SIG-M5 (cell line): ENCODE measurements around the gene PVALEF.

Experiments
- DNase-seq: peaks from one replicate; lab custom pipeline; 2025; lab: John Stamatoyannopoulos, UW

PVALEF gene

DNA sequence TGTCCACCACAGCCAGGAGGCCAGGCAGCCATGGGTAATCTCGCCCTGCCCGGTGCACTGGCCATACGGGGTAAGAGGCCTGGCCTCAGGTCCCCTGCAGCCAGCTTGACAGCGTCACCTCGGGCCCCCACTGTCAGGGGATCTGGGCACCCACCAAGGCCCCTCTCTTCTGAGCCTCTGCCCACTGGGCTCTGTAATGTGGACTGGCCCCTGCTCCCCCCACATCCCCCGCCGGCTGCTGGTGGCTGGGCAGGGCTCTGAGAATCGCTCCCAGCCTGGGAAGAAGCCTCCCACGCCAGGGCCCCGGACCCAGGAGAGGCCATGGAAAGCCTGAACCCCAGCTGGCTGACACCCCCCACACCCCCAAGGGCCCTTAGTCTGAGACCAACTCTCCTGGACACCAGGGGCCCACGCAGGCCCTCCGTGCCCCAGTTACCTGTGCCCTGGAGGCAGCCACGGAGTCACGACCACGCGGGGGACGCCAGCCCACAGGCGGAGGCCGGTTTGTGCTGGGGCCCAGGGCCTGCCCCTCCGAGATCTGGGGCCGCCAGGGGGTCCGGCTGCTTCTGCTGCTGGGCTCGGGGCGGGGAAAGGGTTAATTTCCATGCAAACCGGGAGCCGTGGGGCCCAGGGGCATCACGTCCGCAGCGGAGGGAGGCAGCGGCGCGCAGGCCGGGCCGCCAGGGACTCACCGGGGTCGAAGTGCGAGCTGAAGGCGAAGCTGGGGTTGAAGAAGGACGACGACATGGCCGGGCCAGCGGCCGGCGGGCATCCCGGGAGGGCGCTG lies at the start of gene PVALEF:
Gene PVALEF, plus strand, starts transcription at position 262 of the 787 bp plus-strand sequence. CDS start 15,720 bp downstream, outside the sequence.
- no peak for DNase-seq

DNA sequence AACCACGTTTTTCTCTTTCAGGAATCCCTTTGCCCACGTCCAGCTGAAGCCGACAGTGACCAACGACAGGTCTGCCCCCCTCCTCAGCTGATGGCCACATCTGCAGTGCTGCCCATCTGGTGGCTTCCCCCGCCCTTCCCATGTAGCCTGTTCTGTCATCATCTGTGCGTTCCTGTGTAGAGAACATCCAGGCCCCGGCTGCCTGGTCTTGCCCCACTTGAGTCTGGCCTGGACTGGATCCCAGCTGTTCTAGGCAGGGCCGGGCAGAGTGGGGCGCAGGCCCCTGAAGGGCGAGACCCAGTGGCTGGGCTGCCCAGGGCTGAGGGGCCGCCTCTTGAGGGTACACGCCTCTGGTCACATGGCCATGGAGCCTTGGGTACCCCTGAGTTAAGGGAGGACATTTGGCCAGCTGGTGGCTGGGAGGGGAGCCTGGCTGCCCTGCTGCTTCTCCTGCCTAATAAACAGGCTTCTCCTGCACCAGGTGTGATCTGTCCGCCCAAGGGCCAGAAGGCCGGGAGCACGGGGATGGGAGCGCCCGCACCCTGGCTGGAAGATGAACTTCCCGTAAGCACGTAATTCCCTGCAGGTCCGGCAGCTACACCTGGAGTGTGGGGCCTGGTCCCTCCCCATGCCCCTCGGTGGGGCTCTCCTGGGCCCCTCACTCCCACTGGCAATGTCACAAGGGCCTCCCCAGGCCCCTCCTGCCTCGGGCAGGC lies 49.4 kb upstream of the PVALEF start:
- DNase-seq: no peak

- DNase-seq: no peak
Observed at GRCh38 chr17:81116704-81117103, 48.6 kb upstream of the PVALEF start.

GRCh38 chr17:81117672-81118198 lies 47.6 kb upstream of the PVALEF start:
- DNase-seq: no peak

GRCh38 chr17:81118308-81119221 lies 46.7 kb upstream of the PVALEF start:
- DNase-seq: no peak

DNA sequence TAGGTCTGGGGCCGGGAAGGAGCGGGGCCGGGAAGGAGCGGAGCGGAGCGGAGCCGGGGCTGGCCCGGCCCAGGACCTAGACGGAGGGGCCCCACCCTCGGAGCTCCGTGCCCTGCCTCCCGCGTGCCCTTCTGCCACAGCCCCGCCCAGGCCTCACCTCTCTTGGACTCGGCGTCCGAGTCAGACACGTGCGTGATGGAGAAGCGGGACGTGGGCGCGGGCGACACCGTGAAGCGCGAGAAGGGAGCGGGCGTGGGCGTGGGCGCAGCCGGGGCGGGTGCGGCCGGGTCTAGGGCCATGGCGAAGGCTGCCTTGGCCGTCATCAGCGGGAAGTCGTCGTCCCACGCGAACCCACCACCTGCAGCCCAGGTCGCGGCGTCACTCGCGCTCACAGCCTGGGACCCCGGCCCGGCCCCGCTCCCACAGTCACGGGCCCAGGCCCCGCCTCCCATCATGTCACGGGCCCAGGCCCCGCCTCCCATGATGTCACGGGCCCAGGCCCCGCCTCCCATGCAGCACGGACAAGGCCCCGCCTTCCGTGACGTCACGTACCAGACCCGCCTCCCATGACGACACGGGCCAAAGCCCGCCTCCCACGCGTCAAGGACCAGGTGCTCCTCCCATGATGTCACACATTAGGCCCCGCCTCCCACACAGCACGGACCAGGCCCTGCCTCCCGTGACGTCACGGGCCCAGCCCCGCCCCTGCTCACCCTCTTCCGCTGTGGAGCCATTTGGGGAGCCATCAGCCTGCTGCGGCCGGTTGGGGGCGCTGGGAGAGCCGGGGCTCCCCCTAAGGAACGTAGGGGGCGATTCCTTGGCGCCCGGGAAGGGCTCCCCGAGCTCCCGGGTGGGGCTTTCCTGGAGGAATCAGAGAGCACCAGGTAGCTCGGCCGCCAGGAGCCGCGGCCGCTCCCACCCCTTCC lies 45.8 kb upstream of the PVALEF start:
- no peak for DNase-seq

- no peak for DNase-seq
Observed at GRCh38 chr17:81120149-81120484, 45.2 kb upstream of the PVALEF start.

GRCh38 chr17:81120695-81121621 lies 44.3 kb upstream of the PVALEF start:
- no peak for DNase-seq

DNA sequence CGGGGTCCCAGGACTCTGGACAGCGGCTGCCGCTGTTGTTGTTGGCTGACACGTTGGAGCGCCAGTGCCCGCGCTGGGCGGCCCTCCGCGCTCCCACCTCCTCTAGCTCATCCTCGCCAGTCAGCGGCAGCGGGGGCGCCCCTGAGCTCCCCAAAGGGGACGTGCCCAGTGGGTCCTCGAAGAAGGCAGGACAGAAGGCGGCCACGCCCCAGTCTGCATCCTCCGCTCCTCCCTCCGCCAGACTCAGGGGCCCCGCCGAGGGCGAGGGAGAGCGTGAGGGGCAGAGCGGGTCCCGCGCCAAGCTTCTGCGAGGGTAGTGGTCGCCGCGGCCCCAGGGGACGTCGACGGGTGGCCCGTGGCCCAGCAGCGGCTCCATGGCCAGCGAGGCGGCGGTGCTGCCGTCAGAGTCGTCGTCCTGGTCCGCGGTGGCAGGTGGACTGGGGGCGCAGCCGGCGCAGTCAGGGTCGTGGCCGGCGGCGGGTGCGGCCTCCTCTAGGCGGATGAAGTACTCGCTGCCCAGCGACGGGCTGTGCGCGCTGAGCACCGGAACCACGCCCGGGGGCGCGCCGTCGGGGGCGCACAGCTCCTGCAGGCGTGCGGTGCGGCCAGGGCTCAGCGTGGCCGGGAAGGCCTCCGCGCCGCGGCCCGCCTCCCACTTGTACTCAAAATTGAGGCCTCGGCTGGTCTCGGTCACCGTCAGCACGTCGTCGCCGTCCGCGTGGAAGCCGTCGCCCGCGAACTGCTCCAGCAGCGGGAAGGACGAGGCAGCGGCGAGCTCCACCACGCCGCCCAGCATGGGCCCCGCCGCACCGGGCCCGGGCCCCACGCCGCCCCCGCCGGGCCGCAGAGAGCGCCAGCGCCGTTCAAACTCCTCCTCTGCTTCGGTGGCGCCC lies 43.2 kb upstream of the PVALEF start:
- DNase-seq: no peak

DNA sequence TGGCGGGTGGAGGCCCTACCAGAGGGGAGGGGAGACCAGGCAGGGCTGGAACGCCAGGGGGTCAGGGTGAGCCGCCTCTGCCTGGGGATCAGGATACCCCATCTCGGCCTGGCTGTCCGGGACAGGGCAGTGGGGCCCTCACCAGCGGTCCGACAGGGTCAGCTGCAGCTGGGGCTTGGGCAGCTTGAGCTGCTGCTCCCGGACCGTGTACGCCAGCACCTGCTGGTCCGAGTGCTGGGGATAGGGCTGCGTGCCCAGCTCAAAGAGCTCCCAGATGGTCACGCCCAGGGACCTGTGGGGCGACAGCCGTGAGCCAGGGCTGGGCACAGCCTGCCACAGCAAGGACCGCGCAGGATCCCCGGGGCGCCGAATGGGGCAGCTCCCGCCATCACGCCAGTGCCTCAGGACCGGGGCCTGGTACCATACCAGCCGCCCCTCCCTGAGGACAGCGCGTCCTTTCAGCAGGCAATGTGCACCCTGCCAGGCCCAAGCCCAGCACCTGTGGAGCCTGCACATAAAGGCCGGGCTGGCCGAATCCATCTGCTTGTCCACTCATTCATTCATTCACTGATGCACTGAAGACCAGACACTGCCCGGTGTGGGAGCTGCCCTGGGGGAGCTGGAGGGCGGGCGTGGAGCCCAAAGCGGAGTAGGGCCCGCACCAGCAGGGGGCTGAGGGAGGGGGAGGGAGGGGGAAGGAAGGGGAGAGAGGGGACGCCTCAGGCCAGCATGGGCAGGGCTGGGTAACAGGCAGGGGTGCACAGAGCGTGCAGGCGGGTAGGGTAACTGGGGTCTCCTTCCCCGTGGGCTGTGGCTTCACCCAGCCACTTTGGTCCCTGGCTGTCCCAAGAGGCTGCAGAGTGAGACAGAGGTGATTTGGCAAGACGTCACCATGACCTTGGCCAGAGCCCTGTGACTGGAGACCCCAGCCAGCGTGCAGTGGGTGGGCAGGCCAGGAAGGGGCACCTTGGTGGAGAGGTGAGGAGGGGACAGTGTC lies 42.0 kb upstream of the PVALEF start:
- DNase-seq: no peak

DNA sequence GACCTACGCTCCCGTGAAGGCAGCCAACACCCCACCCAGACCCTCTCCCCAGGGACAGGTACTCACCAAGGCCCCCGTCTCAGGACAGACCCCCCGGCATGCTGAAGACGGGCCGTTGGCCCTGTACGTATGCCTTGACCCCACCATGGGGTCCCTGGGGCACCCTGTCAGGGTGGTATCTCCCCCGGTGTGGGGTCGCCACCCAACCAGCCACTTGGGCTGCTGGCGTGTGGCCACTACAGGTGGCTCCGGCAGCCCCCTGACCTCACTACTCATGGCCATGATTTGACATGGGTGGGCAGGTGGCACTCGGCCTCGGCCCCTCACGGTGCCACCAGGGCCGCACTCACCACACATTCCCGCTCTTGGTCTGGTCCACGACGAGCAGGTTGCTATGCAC lies 40.9 kb upstream of the PVALEF start:
- DNase-seq: no peak

- no peak for DNase-seq
Observed at GRCh38 chr17:81125573-81126081, 39.7 kb upstream of the PVALEF start.

GRCh38 chr17:81126281-81127132 lies 38.8 kb upstream of the PVALEF start:
- no peak for DNase-seq

- no peak for DNase-seq
Observed at GRCh38 chr17:81127133-81127455, 38.2 kb upstream of the PVALEF start.

DNA sequence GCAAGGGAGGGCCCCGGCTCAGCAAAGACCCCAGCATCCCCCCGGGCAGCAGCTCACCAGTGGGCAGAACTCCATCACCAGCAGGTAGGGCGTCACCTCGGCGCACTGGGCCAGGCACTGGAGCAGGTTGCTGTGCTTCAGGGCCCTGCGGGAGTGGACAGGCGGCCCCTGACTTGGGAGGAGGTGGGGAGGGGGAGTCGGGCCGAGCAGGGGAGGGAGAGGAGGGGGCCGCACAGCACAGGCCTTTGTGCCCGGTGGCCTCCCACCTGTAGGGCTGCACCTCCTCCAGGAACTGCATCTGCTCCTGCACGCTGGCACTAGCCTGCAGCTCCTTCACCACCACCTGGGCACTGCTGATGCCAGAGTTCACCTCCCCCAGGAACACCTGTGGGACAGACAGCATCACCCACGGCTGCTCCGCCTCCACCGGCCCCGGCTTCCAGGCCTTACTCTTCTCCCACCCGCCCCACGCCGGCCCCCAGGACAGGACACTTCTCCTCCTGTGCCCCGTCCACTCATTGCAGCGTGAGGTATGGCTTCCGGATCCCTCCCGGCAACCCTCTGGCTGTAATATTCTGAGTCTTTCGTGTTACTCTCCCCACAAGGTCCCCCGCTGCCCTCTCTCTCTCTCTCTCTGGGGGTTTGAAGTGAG lies 37.7 kb upstream of the PVALEF start:
- no peak for DNase-seq

DNA sequence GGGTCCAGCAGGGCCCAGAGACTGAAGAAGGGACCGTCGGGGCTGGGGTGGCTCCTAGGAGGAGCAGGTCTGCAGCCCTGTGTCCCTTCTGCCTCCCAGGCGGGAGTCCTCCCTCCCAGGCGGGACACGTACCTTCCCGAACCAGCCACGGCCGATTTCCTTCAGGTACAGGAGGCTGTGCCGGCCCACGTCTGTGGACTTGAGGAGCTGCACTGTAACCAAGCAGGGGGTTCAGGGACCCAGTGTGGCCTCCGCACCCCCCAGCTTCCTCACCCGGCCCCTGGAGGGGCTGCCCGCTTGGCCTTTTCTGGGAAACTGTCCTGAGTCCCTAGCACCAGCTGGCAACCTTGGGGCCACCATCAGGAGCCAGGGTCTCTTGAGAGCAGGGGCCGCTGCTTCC lies 37.0 kb upstream of the PVALEF start:
- DNase-seq: no peak
